ENCODE data around the gene PRTFDC1. TPM values are rescaled to one million over a fixed set of nuclear protein-coding genes. Genes with fewer than 3 reads are reported as not detected.
"Not testable (repeated sequence)": the region's sequence is repeated elsewhere in the genome, so short reads cannot be mapped to it uniquely, and the experiment has no call there.

The PRTFDC1 gene
- total RNA-seq, 2 experiments from 2014 or later: not detected

DNA sequence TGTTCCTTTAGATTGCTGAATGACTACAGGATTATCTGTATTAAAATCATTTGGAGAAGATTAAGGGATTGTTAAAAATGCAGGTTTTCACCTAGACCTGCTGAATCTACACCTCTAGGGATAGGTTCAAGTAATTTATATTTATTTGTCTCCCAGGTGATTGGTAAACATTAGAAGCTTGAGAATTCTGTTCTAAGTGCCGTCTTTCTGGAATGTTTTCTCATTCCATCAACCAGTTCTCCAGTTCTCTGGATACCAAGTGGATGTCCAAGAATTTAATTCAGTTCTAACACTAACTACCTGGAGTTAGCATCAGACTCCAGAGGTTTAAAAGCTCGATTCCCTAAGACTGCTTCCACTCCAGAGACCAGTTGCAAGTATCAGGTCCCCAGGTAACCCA, 110.9 kb downstream of the PRTFDC1 start:
- Histone ChIP-seq H3K4me2 (ENCODE audit: low read length) (no peak overlapping the region), H3K9me3 (ENCODE audit: low read length) (no peaks in the 10 kb centered on the region), H4K20me1 (ENCODE audit: insufficient read depth, low read length) (no peaks in the 10 kb centered on the region), H3K36me3 (ENCODE audit: insufficient read depth, low read length) (no peaks in the 10 kb centered on the region), H3K4me1 (ENCODE audit: insufficient read depth, low read length, poor library complexity, severe bottlenecking) (no peaks in the 10 kb centered on the region), H3K27ac (ENCODE audit: low read depth, low read length, poor library complexity, severe bottlenecking) (no peak overlapping the region), H3K9me2 (ENCODE audit: insufficient read depth, low read length) (no peaks in the 10 kb centered on the region), H3K79me2 (ENCODE audit: insufficient read depth, low read depth, low read length) (no peaks in the 10 kb centered on the region), H2AFZ (ENCODE audit: low read length) (no peak overlapping the region), H3K4me3 (ENCODE audit: low read depth, low read length, poor library complexity, severe bottlenecking) (no peak overlapping the region)
- BruUV-seq (replicated peaks): no TSS peak
- POLR2A ChIA-PET: no interaction called here
- no peak for TF ChIP-seq EZH2phosphoT487 (IDR thresholded peaks at IDR 0.05; ENCODE audit: borderline replicate concordance, low read depth, low read length)
- no peak for TF ChIP-seq CTCF (conservative IDR thresholded peaks at IDR 0.05; ENCODE audit: low read length)
- CTCF ChIA-PET (ENCODE audit: unreplicated experiment): no interaction called here
- intact Hi-C loops (cut with micrococcal nuclease; ENCODE audit: unreplicated experiment): no loop called here
- DNase-seq (ENCODE audit: low spot score): no peak

DNA sequence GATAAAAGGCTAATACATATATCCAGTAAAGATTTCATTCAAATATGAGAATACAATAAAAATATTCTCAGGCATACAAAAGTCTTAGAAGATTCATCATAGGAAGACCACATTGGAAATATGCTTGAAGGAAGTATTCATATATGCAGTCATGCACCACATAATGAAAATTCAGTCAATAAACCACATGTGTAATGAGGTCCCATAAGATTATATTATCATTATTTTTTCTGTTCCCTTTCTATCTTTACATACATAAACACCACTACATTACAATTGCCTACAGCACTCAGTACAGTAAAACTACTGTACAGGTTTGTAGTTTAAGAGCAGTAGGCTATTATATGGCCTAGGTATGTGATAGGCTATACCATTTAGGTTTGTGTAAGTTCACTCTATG, 111.6 kb downstream of the PRTFDC1 start:
- Histone ChIP-seq H3K27ac (ENCODE audit: low read depth, low read length, poor library complexity, severe bottlenecking) (no peak overlapping the region), H3K4me1 (ENCODE audit: insufficient read depth, low read length, poor library complexity, severe bottlenecking) (no peaks in the 10 kb centered on the region), H3K36me3 (ENCODE audit: insufficient read depth, low read length) (no peaks in the 10 kb centered on the region), H3K4me2 (ENCODE audit: low read length) (no peak overlapping the region), H3K9me3 (ENCODE audit: low read length) (no peaks in the 10 kb centered on the region), H2AFZ (ENCODE audit: low read length) (no peak overlapping the region), H3K4me3 (ENCODE audit: low read depth, low read length, poor library complexity, severe bottlenecking) (no peak overlapping the region), H4K20me1 (ENCODE audit: insufficient read depth, low read length) (no peaks in the 10 kb centered on the region), H3K9me2 (ENCODE audit: insufficient read depth, low read length) (no peaks in the 10 kb centered on the region), H3K79me2 (ENCODE audit: insufficient read depth, low read depth, low read length) (no peaks in the 10 kb centered on the region)
- TF ChIP-seq CTCF (conservative IDR thresholded peaks at IDR 0.05; ENCODE audit: low read length): no peak
- TF ChIP-seq EZH2phosphoT487 (IDR thresholded peaks at IDR 0.05; ENCODE audit: borderline replicate concordance, low read depth, low read length): no peak
- CTCF ChIA-PET (ENCODE audit: unreplicated experiment): no interaction called here
- DNase-seq (ENCODE audit: low spot score): no peak
- POLR2A ChIA-PET: interaction anchor here (0.6 kb wide), 1 partner anchor 53 kb away, joined by 3 read pairs; no protein-coding TSS in a partner anchor
- intact Hi-C loops (cut with micrococcal nuclease; ENCODE audit: unreplicated experiment): no loop called here
- BruUV-seq (replicated peaks): no TSS peak

- H3K9me3 ChIP-seq (ENCODE audit: low read length); H3K79me2 ChIP-seq (ENCODE audit: insufficient read depth, low read depth, low read length); H3K4me1 ChIP-seq (ENCODE audit: insufficient read depth, low read length, poor library complexity, severe bottlenecking); H3K4me3 ChIP-seq (ENCODE audit: low read depth, low read length, poor library complexity, severe bottlenecking); H3K27ac ChIP-seq (ENCODE audit: low read depth, low read length, poor library complexity, severe bottlenecking); H2AFZ ChIP-seq (ENCODE audit: low read length); H3K36me3 ChIP-seq (ENCODE audit: insufficient read depth, low read length); intact Hi-C loops (cut with micrococcal nuclease; ENCODE audit: unreplicated experiment); H3K4me2 ChIP-seq (ENCODE audit: low read length); H3K9me2 ChIP-seq (ENCODE audit: insufficient read depth, low read length); DNase-seq (ENCODE audit: low spot score); H4K20me1 ChIP-seq (ENCODE audit: insufficient read depth, low read length); BruUV-seq (replicated peaks); CTCF ChIA-PET (ENCODE audit: unreplicated experiment): not testable (repeated sequence)
- POLR2A ChIA-PET: interaction anchor here (0.6 to 1.1 kb wide), 3 partner anchors 16 to 137 kb away, joined by 3 to 5 read pairs (median 3); no protein-coding TSS in a partner anchor
Measured at GRCh38 chr10:24837781-24838180, 114.6 kb downstream of the PRTFDC1 start.

Data from OCI-LY7 (cell line).